ENCODE measurements around the gene HOXD11. TPM values are rescaled to one million over a fixed set of nuclear protein-coding genes. Genes with fewer than 3 reads are reported as not detected.

The HOXD11 gene
- total and polyA plus RNA-seq, 11 donors: not detected

DNA sequence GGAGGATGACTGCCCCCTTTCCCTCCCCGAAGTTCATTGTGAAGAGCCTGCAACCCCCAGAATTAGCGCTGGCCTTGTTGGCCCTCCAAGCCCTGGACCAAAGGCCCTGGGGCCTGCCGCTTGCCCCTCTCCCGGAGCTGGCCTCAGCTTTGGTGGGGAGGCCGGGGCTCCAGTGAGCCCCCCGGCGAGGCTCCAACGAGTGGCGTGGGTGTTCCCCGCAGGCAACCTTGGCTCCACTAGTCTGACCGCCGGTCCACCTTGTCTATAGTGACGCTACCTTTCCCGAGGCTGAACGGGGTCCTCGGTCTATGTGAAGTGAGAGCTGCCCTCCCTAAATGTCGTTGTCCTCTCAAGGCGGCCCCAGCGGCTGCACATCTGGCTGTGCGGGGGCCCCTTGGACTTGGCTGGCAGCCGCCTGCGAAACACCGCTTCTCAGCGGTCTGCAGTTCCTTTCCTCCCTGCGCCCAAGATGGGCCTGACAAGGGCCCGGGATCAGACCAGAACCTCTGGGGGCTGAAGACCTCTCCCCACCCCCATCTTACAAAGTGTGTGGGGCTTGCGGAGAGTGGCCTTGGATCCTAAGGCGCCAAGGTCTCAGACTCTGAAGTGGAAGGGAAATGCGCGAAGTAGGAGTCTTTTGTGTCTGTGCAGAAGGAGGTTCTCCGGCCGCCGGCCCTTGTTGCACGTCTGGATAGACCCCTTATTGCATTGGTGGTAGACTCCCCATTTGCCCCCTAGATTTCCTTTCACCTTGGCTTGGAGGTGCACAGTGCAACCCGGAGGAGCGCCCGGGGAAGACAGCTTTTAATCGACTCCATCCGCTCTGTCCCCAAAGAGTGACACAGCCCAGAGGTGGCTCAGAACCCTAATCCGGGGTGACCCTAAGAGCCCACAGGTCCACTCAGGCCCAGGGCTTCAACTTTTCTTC lies 5.6 kb downstream of the HOXD11 start:
- WGBS, 4 donors: 4 to 9% (median 6%) methylated on average over 33 to 40 of the region's 40 CpGs
- intact Hi-C loops (cut with DNase I): no loop called here
- H3K27me3 ChIP-seq: peaks cover 95 to 100% (median 99%) of the 10 kb centered on the region in 9 donors

DNA sequence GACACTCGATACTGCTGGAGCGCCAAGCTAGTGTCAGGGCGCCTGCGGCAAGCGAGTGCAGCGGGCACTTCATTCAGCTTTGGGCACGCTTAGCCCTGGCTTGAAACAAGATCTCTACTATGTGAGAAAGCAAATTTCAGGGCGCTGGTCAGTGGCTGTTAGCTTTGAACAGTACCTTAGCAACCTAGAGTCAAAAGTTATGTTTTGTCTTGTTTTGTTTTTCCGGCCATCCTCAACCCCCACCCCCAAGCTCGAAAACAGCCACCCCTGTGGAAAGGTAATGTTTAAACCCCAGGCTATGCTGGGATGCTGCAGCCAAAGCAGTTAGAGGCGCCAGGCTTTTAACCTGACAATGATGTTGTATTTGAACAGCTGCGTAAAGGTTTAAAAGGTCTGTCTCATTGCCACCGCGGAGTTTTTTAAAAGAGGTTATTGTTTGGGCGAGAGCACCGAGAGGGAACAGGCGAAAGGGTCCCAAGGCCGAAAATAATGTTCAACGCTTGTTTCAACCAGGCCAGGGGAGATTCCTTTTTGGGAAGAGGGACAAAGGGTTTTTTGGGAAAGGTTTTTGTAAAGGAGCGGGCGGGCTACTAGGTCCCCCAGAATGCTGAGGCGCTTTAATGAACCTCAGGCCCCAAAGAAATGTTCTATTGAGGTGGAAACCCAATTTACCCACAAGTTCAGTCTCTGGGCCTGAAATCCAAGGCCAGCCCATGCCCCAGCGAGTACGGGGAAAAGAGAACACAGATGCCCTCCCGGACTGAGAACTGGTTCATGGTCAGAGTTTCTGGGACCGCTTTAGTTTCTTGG lies 7.2 kb downstream of the HOXD11 start:
- WGBS, 4 donors: 6 to 11% (median 10%) methylated on average over 23 to 26 of the region's 26 CpGs
- ATAC-seq (no peak), DNase-seq (no peak)
- H3K9me3 ChIP-seq: no peaks in the 10 kb centered on the region
- TF ChIP-seq POLR2A (IDR thresholded peaks at IDR 0.05): no peak
- TF ChIP-seq, protein P1, sequence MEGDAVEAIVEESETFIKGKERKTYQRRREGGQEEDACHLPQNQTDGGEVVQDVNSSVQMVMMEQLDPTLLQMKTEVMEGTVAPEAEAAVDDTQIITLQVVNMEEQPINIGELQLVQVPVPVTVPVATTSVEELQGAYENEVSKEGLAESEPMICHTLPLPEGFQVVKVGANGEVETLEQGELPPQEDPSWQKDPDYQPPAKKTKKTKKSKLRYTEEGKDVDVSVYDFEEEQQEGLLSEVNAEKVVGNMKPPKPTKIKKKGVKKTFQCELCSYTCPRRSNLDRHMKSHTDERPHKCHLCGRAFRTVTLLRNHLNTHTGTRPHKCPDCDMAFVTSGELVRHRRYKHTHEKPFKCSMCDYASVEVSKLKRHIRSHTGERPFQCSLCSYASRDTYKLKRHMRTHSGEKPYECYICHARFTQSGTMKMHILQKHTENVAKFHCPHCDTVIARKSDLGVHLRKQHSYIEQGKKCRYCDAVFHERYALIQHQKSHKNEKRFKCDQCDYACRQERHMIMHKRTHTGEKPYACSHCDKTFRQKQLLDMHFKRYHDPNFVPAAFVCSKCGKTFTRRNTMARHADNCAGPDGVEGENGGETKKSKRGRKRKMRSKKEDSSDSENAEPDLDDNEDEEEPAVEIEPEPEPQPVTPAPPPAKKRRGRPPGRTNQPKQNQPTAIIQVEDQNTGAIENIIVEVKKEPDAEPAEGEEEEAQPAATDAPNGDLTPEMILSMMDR (IDR thresholded peaks at IDR 0.05): no peak
- H3K36me3 ChIP-seq: no peaks in the 10 kb centered on the region
- no peak overlapping the region for H3K27ac ChIP-seq
- peaks cover 96 to 100% (median 99%) of the 10 kb centered on the region in 9 donors for H3K27me3 ChIP-seq
- intact Hi-C loops (cut with DNase I): no loop called here
- peaks cover 0 to 8% (median 0%) of the 10 kb centered on the region in 12 donors for H3K4me1 ChIP-seq
- no peak overlapping the region for H3K4me3 ChIP-seq

More for the DNA sequence above, 5.6 kb downstream of the HOXD11 start:
- no peaks in the 10 kb centered on the region for H3K36me3 ChIP-seq
- H3K4me3 ChIP-seq: no peak overlapping the region
- no peak for TF ChIP-seq POLR2A (IDR thresholded peaks at IDR 0.05)
- TF ChIP-seq, protein P1 (IDR thresholded peaks at IDR 0.05): no peak
- H3K9me3 ChIP-seq: no peaks in the 10 kb centered on the region
- DNase-seq (no peak), ATAC-seq (no peak)
- no peak overlapping the region for H3K27ac ChIP-seq
- H3K4me1 ChIP-seq: peaks cover 0 to 24% (median 0%) of the 10 kb centered on the region in 12 donors

DNA sequence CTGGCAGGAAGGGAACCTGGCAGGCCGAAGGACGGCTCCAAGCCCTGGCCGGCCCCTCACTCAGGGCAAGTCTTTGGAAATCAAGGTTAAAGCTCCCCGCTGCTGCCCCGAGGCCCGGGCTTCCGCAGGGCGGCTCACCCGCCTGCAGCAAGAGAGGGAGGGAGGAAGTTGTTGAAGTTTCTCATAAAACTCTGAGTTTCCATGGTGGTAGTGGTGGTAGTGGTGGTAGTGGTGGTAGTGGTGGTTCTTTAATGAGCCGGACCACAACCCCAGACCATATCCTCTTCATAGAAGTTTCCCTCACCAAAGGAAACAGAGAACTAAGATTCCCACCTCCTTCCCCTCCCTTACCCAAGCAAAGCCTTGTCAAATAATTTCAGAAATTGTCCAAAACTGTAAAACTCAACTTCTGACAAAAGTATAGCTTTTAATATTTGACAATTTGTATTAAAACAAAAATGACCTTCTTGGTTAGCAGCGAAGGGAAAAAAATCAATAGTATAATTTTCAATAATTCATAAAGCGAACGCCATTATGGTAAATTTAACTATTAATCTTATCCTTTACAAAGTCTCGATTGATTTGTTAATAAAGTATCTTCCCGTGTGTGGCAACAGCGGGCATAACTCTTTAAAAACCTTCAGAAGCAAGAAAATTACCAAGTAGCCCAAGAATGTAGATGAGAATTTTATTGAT lies 8.0 kb downstream of the HOXD11 start:
- DNase-seq (peak in 1 of 5 donors; percentile 10), ATAC-seq (no peak)
- Histone ChIP-seq H3K36me3 (no peaks in the 10 kb centered on the region), H3K4me1 (peaks cover 0 to 8% (median 0%) of the 10 kb centered on the region in 12 donors), H3K4me3 (no peak overlapping the region), H3K27ac (no peak overlapping the region), H3K9me3 (no peaks in the 10 kb centered on the region), H3K27me3 (peaks cover 94 to 100% (median 99%) of the 10 kb centered on the region in 9 donors)
- TF ChIP-seq, protein P1 (IDR thresholded peaks at IDR 0.05): no peak
- TF ChIP-seq POLR2A (IDR thresholded peaks at IDR 0.05): no peak
- WGBS, 4 donors: 14 to 21% (median 14%) methylated on average over 15 to 16 of the region's 16 CpGs
- intact Hi-C loops (cut with DNase I): no loop called here

Measured in heart left ventricle (tissue), 16 donors.